ENCODE measurements around the gene SPOCK1. TPM values are rescaled to one million over a fixed set of nuclear protein-coding genes. Genes with fewer than 3 reads are reported as not detected.

SPOCK1 gene
- total and polyA plus RNA-seq, 4 donors: 0.07 to 0.18 (median 0.17) TPM; not detected in 1

DNA sequence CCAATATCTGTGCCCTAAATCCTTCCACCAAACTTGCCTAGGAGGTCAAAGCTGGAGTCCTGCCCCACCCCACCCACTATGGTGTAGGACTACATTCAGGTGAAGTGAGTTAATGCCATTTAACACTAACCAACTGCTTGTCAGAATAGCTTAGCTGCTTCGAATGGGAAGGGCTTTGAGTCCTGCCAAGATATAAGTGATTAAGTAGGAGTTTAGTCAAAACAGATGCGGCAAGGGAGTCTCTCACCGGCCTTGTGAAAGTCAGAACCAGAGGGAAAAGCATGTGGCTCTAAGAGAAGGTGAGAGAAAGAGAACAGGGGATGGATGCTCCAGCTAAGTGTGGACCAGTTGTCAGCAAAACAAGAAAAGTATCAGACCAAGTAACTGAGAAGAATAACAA is 132.6 kb downstream of the SPOCK1 start:
- Histone ChIP-seq H3K9ac (ENCODE audit: low read depth in 1 of 2, low read length in 2 of 2) (no peak overlapping the region), H3K27ac (ENCODE audit: low read depth in 1 of 2, low read length in 2 of 2) (no peak overlapping the region), H3K27me3 (ENCODE audit: control insufficient read depth in 4 of 4, insufficient read depth in 4 of 4, low read length in 3 of 4) (no peaks in the 10 kb centered on the region), H3K9me3 (ENCODE audit: control insufficient read depth in 4 of 4, low read length in 3 of 4) (no peaks in the 10 kb centered on the region), H3K4me1 (ENCODE audit: control insufficient read depth in 4 of 4, insufficient read depth in 4 of 4, low read length in 3 of 4) (no peaks in the 10 kb centered on the region), H3K4me3 (ENCODE audit: low read depth in 1 of 3, low read length in 3 of 3) (no peak overlapping the region), H3K36me3 (ENCODE audit: control insufficient read depth in 4 of 4, insufficient read depth in 3 of 4, low read depth in 1 of 4, low read length in 3 of 4) (no peaks in the 10 kb centered on the region)
- TF ChIP-seq RXRA (IDR thresholded peaks at IDR 0.05) (no peak), JUND (IDR thresholded peaks at IDR 0.05) (no peak), TAF1 (conservative IDR thresholded peaks at IDR 0.05) (no peak), HNF4G (IDR thresholded peaks at IDR 0.05) (no peak), FOXA1 (IDR thresholded peaks at IDR 0.05) (no peak), HNF4A (conservative IDR thresholded peaks at IDR 0.05) (no peak), SP1 (IDR thresholded peaks at IDR 0.05) (no peak), GABPA (IDR thresholded peaks at IDR 0.05 in 1 of 2, conservative IDR thresholded peaks at IDR 0.05 in 1 of 2) (no peak), CTCF (IDR thresholded peaks at IDR 0.05; ENCODE audit: low read depth, low read length, missing input control) (no peak), RAD21 (IDR thresholded peaks at IDR 0.05) (no peak), EGR1 (IDR thresholded peaks at IDR 0.05; ENCODE audit: low read depth in 2 of 2) (no peak), ATF3 (IDR thresholded peaks at IDR 0.05) (no peak), YY1 (IDR thresholded peaks at IDR 0.05) (no peak), FOXA2 (IDR thresholded peaks at IDR 0.05) (no peak)
- TF ChIP-seq, protein P1, sequence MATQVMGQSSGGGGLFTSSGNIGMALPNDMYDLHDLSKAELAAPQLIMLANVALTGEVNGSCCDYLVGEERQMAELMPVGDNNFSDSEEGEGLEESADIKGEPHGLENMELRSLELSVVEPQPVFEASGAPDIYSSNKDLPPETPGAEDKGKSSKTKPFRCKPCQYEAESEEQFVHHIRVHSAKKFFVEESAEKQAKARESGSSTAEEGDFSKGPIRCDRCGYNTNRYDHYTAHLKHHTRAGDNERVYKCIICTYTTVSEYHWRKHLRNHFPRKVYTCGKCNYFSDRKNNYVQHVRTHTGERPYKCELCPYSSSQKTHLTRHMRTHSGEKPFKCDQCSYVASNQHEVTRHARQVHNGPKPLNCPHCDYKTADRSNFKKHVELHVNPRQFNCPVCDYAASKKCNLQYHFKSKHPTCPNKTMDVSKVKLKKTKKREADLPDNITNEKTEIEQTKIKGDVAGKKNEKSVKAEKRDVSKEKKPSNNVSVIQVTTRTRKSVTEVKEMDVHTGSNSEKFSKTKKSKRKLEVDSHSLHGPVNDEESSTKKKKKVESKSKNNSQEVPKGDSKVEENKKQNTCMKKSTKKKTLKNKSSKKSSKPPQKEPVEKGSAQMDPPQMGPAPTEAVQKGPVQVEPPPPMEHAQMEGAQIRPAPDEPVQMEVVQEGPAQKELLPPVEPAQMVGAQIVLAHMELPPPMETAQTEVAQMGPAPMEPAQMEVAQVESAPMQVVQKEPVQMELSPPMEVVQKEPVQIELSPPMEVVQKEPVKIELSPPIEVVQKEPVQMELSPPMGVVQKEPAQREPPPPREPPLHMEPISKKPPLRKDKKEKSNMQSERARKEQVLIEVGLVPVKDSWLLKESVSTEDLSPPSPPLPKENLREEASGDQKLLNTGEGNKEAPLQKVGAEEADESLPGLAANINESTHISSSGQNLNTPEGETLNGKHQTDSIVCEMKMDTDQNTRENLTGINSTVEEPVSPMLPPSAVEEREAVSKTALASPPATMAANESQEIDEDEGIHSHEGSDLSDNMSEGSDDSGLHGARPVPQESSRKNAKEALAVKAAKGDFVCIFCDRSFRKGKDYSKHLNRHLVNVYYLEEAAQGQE (IDR thresholded peaks at IDR 0.05): no peak
- TF ChIP-seq, protein P2, sequence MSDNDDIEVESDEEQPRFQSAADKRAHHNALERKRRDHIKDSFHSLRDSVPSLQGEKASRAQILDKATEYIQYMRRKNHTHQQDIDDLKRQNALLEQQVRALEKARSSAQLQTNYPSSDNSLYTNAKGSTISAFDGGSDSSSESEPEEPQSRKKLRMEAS (IDR thresholded peaks at IDR 0.05): no peak
- no peak for DNase-seq (ENCODE audit: low spot score)
- WGBS: 63% methylated on average over 3 of the region's 3 CpGs

DNA sequence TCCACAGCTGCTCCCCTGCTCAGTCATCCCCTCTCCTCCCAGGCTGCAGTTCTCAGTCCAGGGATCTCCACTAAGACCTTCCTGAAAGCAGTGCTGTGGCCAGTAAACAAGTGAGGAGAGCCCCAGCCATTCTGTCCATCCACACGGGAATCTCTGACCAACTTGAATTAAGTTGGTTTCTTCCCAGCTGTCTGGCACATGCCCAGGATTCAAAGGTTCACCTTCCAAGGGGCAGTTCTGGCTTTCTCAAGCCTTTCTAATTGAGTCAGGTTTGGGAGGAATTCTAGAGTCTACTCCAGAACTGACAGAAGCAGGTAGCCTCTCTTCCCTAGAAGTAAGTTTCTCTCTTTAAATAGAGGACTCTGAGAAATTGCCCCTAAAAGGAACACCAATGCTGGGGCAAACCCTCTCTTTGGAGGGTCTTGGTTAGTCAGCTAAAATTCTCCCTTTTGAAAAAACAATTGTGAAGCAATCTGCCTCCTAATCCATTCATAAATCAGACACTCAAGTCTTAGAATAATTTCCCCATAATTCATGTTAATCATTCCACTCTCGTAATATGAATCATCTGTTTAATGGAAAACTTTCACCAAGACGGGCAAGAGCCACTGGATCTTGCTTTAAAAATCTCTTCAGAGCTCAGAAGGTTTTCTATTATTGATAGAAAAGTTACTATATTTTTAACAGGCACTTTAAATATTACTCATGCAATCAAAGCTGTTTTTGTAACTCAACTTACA is 133.8 kb downstream of the SPOCK1 start:
- no peaks in the 10 kb centered on the region for H3K27me3 ChIP-seq (ENCODE audit: control insufficient read depth in 4 of 4, insufficient read depth in 4 of 4, low read length in 3 of 4)
- TF ChIP-seq JUND (IDR thresholded peaks at IDR 0.05) (no peak), RXRA (IDR thresholded peaks at IDR 0.05) (no peak), NR2F2 (IDR thresholded peaks at IDR 0.05) (no peak), HNF4G (IDR thresholded peaks at IDR 0.05) (no peak), FOXA2 (IDR thresholded peaks at IDR 0.05) (no peak), EGR1 (IDR thresholded peaks at IDR 0.05; ENCODE audit: low read depth in 2 of 2) (no peak), SP1 (IDR thresholded peaks at IDR 0.05) (no peak), HNF4A (conservative IDR thresholded peaks at IDR 0.05) (no peak), FOXA1 (IDR thresholded peaks at IDR 0.05) (no peak), YY1 (IDR thresholded peaks at IDR 0.05) (no peak), TAF1 (conservative IDR thresholded peaks at IDR 0.05) (no peak), ATF3 (IDR thresholded peaks at IDR 0.05) (no peak), GABPA (IDR thresholded peaks at IDR 0.05 in 1 of 2, conservative IDR thresholded peaks at IDR 0.05 in 1 of 2) (no peak), CTCF (IDR thresholded peaks at IDR 0.05; ENCODE audit: low read depth, low read length, missing input control) (no peak)
- TF ChIP-seq, protein P2 (IDR thresholded peaks at IDR 0.05): no peak
- TF ChIP-seq, protein P1 (IDR thresholded peaks at IDR 0.05): no peak
- no peaks in the 10 kb centered on the region for H3K9me3 ChIP-seq (ENCODE audit: control insufficient read depth in 4 of 4, low read length in 3 of 4)
- no peaks in the 10 kb centered on the region for H3K4me1 ChIP-seq (ENCODE audit: control insufficient read depth in 4 of 4, insufficient read depth in 4 of 4, low read length in 3 of 4)
- H3K27ac ChIP-seq (ENCODE audit: low read depth in 1 of 2, low read length in 2 of 2): no peak overlapping the region
- no peak overlapping the region for H3K4me3 ChIP-seq (ENCODE audit: low read depth in 1 of 3, low read length in 3 of 3)
- DNase-seq (ENCODE audit: low spot score): no peak
- WGBS: 60% methylated on average over 3 of the region's 3 CpGs
- H3K36me3 ChIP-seq (ENCODE audit: control insufficient read depth in 4 of 4, insufficient read depth in 3 of 4, low read depth in 1 of 4, low read length in 3 of 4): no peaks in the 10 kb centered on the region
- H3K9ac ChIP-seq (ENCODE audit: low read depth in 1 of 2, low read length in 2 of 2): no peak overlapping the region
